OCI-LY3 (cell line): Measurements from ENCODE around the gene PLAAT1.

Source experiments
- H2AFZ ChIP-seq: fragments of 200-600, 300-600 bp; shearing (Covaris generic); 2 replicates; pipeline ENCODE4 v1.6.0; 2014; ENCODE audit warnings: antibody characterized with exemption, low read depth, low read length
- H3K27ac ChIP-seq: fragments of 200-600, 300-600 bp; sonication (generic); 2 replicates; pipeline ENCODE4 v1.5.1; 2014; ENCODE audit warnings: mild to moderate bottlenecking, low read length, moderate library complexity, mixed read lengths
- H3K27me3 ChIP-seq: fragments of 200-600, 300-600 bp; sonication (generic); 2 replicates; pipeline ENCODE4 v1.6.1; 2014; ENCODE audit warnings: low read depth, low read length, mixed read lengths
- H3K36me3 ChIP-seq: fragments of 200-600, 300-600 bp; sonication (generic); replicated peaks from 2 replicates; pipeline ENCODE3; 2014; ENCODE audit warnings: low read depth, low read length, mixed read lengths
- H3K4me1 ChIP-seq: fragments of 300-600, 200-600 bp; sonication (generic); 2 replicates; pipeline ENCODE4 v1.6.1; 2014; ENCODE audit warnings: low read length, mixed read lengths
- H3K4me2 ChIP-seq: fragments of 200-600, 300-600 bp; sonication (generic); 2 replicates; pipeline ENCODE4 v1.6.1; 2014; ENCODE audit warnings: low read length, mixed read lengths
- H3K4me3 ChIP-seq: fragments of 300-600, 200-600 bp; sonication (generic); 2 replicates; pipeline ENCODE4 v1.5.1; 2014; ENCODE audit warnings: antibody characterized with exemption, mild to moderate bottlenecking, low read length, moderate library complexity
- H3K79me2 ChIP-seq: fragments of 300-600, 200-600 bp; shearing (Covaris generic); 2 replicates; pipeline ENCODE4 v1.6.1; 2014; ENCODE audit warnings: mild to moderate bottlenecking, low read length, mixed read lengths
- H3K9ac ChIP-seq: fragments of 300-600, 200-600 bp; shearing (Covaris generic); 2 replicates; pipeline ENCODE4 v1.6.0; 2014; ENCODE audit warnings: mild to moderate bottlenecking, low read length, moderate library complexity
- H3K9me3 ChIP-seq: fragments of 200-600, 300-600 bp; shearing (Covaris generic); 2 replicates; pipeline ENCODE4 v1.6.1; 2014; ENCODE audit warnings: low read length, mixed read lengths; ENCODE audit not compliant: insufficient read depth
- H4K20me1 ChIP-seq: fragments of 200-600, 300-600 bp; sonication (generic); 2 replicates; pipeline ENCODE4 v1.6.1; 2016; ENCODE audit warnings: low read length, mixed read lengths; ENCODE audit not compliant: insufficient read depth
- CTCF ChIP-seq: fragments of 200-600, 300-600 bp; sonication (generic); IDR thresholded peaks from 2 replicates; pipeline ENCODE4 v1.5.1; 2014; ENCODE audit warnings: antibody characterized with exemption, low read length, low read depth
- EZH2phosphoT487 ChIP-seq: fragments of 200-600 bp; shearing (Covaris generic); IDR thresholded peaks from 2 replicates; pipeline ENCODE4 v1.6.1; 2018; ENCODE audit warnings: antibody characterized with exemption, mixed run types, low read depth

PLAAT1 gene

GRCh38 chr3:193317682-193318300, 76.8 kb downstream of the PLAAT1 start:
- Histone ChIP-seq H3K4me1 (no peaks in the 10 kb centered on the region), H3K79me2 (no peaks in the 10 kb centered on the region), H3K9ac (no peak overlapping the region), H3K4me3 (no peak overlapping the region), H3K27ac (no peak overlapping the region), H3K36me3 (no peaks in the 10 kb centered on the region), H3K27me3 (no peaks in the 10 kb centered on the region), H2AFZ (no peak overlapping the region), H4K20me1 (no peaks in the 10 kb centered on the region), H3K4me2 (no peak overlapping the region), H3K9me3 (no peaks in the 10 kb centered on the region)
- TF ChIP-seq CTCF (no peak), EZH2phosphoT487 (no peak)
